ENCODE results near the gene MYL9. TPM values are rescaled to one million over a fixed set of nuclear protein-coding genes. Genes with fewer than 3 reads are reported as not detected.

MYL9 gene
- total RNA-seq, 1 donor from 2014 or later, result 0.26 TPM

- Mint-ChIP-seq H3K4me1 (ENCODE audit: low read depth) (peaks cover 30% of the 10 kb centered on the region), H3K4me3 (no peak overlapping the region), H3K27me3 (ENCODE audit: insufficient read depth) (no peaks in the 10 kb centered on the region), H3K27ac (no peak overlapping the region), H3K9me3 (no peaks in the 10 kb centered on the region), H3K36me3 (ENCODE audit: low read depth) (peaks cover 38% of the 10 kb centered on the region)
- intact Hi-C loops (cut with micrococcal nuclease), result no loop called here
- DNase-seq (ENCODE audit: low spot score), result no peak
These were observed 44.2 kb downstream of the MYL9 start for GRCh38 chr20:36585410-36586125.

GRCh38 chr20:36587388-36588070, 46.2 kb downstream of the MYL9 start:
- intact Hi-C loops (cut with micrococcal nuclease), result no loop called here
- Mint-ChIP-seq H3K4me3 (no peak overlapping the region), H3K27ac (no peak overlapping the region), H3K36me3 (ENCODE audit: low read depth) (peaks cover 45% of the 10 kb centered on the region), H3K4me1 (ENCODE audit: low read depth) (peaks cover 43% of the 10 kb centered on the region), H3K9me3 (no peaks in the 10 kb centered on the region), H3K27me3 (ENCODE audit: insufficient read depth) (no peaks in the 10 kb centered on the region)
- DNase-seq (ENCODE audit: low spot score), result no peak

GRCh38 chr20:36591281-36591680, 50.0 kb downstream of the MYL9 start:
- H3K27me3 Mint-ChIP-seq (ENCODE audit: insufficient read depth), result no peaks in the 10 kb centered on the region
- no peak overlapping the region for H3K4me3 Mint-ChIP-seq
- intact Hi-C loops (cut with micrococcal nuclease), result loop anchor here (10.0 kb wide), 1 partner anchor 846 kb away; the partner anchor contains the start of gene RBM39
- H3K27ac Mint-ChIP-seq, result peak overlapping the region; percentile 77
- no peaks in the 10 kb centered on the region for H3K9me3 Mint-ChIP-seq
- H3K36me3 Mint-ChIP-seq (ENCODE audit: low read depth), result peaks cover 60% of the 10 kb centered on the region
- peaks cover 68% of the 10 kb centered on the region for H3K4me1 Mint-ChIP-seq (ENCODE audit: low read depth)
- no peak for DNase-seq (ENCODE audit: low spot score)

DNA sequence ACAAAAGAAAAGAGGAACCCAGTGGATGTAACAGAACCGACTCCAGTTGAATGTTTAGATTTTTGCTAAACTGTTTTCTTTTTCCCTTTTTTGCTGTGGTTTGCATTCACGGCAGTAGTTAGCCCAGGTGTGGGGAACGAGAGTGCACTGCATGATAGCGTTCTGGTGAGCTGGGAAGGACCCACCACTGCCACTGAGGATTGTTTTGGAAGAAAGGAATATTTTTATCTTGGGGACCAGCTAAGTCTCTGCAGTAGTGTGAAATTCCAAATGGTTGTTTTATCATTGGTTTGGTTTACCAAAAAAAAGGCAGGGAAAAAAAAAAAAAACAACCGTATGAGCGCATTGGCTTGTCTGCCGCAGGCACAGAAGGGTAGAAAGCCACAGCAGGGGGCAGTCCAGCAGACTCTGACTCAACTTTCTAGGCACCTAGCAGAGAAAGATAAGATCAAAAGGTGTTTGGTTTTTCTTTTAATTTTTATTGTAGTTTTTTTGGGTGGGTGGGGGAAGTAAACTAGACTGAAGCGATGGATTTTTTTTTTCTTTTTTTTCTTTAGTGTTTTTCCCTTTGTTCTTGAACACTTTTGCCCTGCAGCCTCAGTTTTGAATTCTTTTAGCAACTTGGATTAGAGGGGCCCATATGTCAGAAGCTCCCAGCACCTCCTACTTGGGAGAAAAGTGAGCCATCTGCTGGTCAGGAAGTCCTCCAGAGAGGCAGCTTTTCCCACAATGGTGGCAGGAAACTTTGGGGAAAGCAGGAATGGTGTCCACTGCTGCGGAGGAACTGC, 50.7 kb downstream of the MYL9 start:
- peaks cover 55% of the 10 kb centered on the region for H3K36me3 Mint-ChIP-seq (ENCODE audit: low read depth)

DNA sequence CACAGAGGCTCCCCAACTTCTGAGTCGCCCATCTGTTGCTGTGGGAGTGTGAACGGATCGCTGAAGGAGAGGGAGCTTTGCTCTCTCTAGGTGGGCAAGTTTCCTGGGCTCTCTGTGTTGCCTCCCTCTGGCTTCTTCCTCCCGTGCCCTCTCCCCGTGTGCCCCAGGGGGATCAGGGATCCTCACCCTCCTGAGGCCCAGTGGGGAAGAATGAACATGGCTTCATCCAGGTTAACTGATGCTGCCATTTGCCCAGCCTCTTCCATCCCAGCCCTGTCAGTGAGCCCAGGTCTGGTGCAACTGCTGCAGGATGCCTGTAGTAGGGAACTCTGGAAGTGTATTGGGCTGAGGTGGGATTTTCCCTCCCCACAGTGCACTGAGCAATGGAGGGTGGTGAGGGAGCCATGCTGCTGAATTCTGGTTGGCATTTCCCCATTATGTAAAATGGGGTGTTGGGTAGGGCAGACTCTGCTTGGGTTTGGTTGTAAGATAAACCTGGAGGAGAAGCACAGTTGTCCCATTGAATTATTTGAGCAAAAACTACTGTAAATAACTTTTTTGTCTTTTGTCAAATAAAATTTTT, 52.1 kb downstream of the MYL9 start:
- Mint-ChIP-seq H3K9me3 (no peaks in the 10 kb centered on the region), H3K4me3 (peak overlapping the region; percentile 11), H3K36me3 (ENCODE audit: low read depth) (peaks cover 51% of the 10 kb centered on the region), H3K27ac (peak overlapping the region; percentile 50), H3K4me1 (ENCODE audit: low read depth) (peaks cover 55% of the 10 kb centered on the region), H3K27me3 (ENCODE audit: insufficient read depth) (no peaks in the 10 kb centered on the region)
- no peak for DNase-seq (ENCODE audit: low spot score)
- intact Hi-C loops (cut with micrococcal nuclease), result loop anchor here (10.0 kb wide), 1 partner anchor 849 kb away; the partner anchor contains the start of gene RBM39

More for the DNA sequence above, 50.7 kb downstream of the MYL9 start:
- Mint-ChIP-seq H3K27me3 (ENCODE audit: insufficient read depth) (no peaks in the 10 kb centered on the region), H3K4me1 (ENCODE audit: low read depth) (peaks cover 62% of the 10 kb centered on the region), H3K27ac (peak overlapping the region; percentile 77), H3K4me3 (peak overlapping the region; percentile 27), H3K9me3 (no peaks in the 10 kb centered on the region)
- intact Hi-C loops (cut with micrococcal nuclease), result loop anchor here (1.0 to 10.0 kb wide), 2 partner anchors 10 to 847 kb away; partner anchors contain the start of gene RBM39
- DNase-seq (ENCODE audit: low spot score), result peak; percentile 36

- H3K9me3 Mint-ChIP-seq, result no peaks in the 10 kb centered on the region
- DNase-seq (ENCODE audit: low spot score), result no peak
- peaks cover 12% of the 10 kb centered on the region for H3K36me3 Mint-ChIP-seq (ENCODE audit: low read depth)
- intact Hi-C loops (cut with micrococcal nuclease), result loop anchor here (5.0 to 10.0 kb wide), 3 partner anchors 133 to 855 kb away; partner anchors contain the start of gene RBM39
- peaks cover 29% of the 10 kb centered on the region for H3K4me1 Mint-ChIP-seq (ENCODE audit: low read depth)
- H3K27ac Mint-ChIP-seq, result peak overlapping the region; percentile 69
- no peaks in the 10 kb centered on the region for H3K27me3 Mint-ChIP-seq (ENCODE audit: insufficient read depth)
- no peak overlapping the region for H3K4me3 Mint-ChIP-seq
These were observed 58.6 kb downstream of the MYL9 start for GRCh38 chr20:36599912-36600345.

Other genes starting within 250 kb of the MYL9 start
- gene DLGAP4, start 235.2 kb upstream of the MYL9 start, total RNA-seq, result 23.9 and 25.7 TPM in 2 replicates
- gene TGIF2, start 32.1 kb downstream of the MYL9 start, total RNA-seq, result 50.9 and 55.4 TPM in 2 replicates
- 112 and 119 TPM in 2 replicates for gene RAB5IF, start 64.3 kb downstream of the MYL9 start, total RNA-seq
- gene SLA2, start 104.7 kb downstream of the MYL9 start, total RNA-seq, result 62.0 and 64.0 TPM in 2 replicates
- 21.3 and 21.9 TPM in 2 replicates for gene NDRG3, start 204.6 kb downstream of the MYL9 start, total RNA-seq
- 23.2 and 29.0 TPM in 2 replicates for gene DSN1, start 232.2 kb downstream of the MYL9 start, total RNA-seq

Data from activated T-helper 1 cell treated with anti-CD3 and anti-CD28 coated beads, Interleukin-12 subunit alpha, Interleukin-12 subunit beta, Interleukin-2, Interleukin-4 antibody, amounts not matched to agents 30 ng/mL and 10 ng/mL and 1 ng/mL, durations not matched to agents 14 hours and 24 hours and 36 hours (primary cell).